ACHN (cell line): ENCODE data around the gene ABCD1.
"Not testable (repeated sequence)": the region's sequence is repeated elsewhere in the genome, so short reads cannot be mapped to it uniquely, and the experiment has no call there.

ENCODE experiments used
- DNase-seq: peaks from one replicate; pipeline ENCODE4 v3.0.0-alpha.2; 2015
- in situ Hi-C: cut with HindIII; loops from 2 replicates; pipeline ENCODE4 v1.10.0; 2017; ENCODE audit warnings: low sequenced_read_pairs, low pct_ligation_motif_present, low pct_unique_long_range_greater_than_20kb

The ABCD1 gene

GRCh38 chrX:153704631-153705402, 19.8 kb upstream of the ABCD1 start:
- DNase-seq, in situ Hi-C loops: not testable (repeated sequence)

GRCh38 chrX:153705403-153706060, 19.1 kb upstream of the ABCD1 start:
- in situ Hi-C loops, DNase-seq: not testable (repeated sequence)

GRCh38 chrX:153706799-153707198, 17.9 kb upstream of the ABCD1 start:
- in situ Hi-C loops: no loop called here

GRCh38 chrX:153707406-153707805, 17.2 kb upstream of the ABCD1 start:
- DNase-seq: no peak
- in situ Hi-C loops: no loop called here

More at GRCh38 chrX:153706799-153707198, 17.9 kb upstream of the ABCD1 start:
- DNase-seq: no peak

GRCh38 chrX:153708415-153708814, 16.2 kb upstream of the ABCD1 start:
- in situ Hi-C loops: no loop called here
- peak; percentile 83 for DNase-seq

GRCh38 chrX:153709726-153710674, 14.7 kb upstream of the ABCD1 start:
- in situ Hi-C loops: no loop called here
- no peak for DNase-seq

GRCh38 chrX:153714256-153714655, 10.4 kb upstream of the ABCD1 start:
- DNase-seq: no peak
- in situ Hi-C loops: no loop called here

GRCh38 chrX:153717445-153717844, 7.2 kb upstream of the ABCD1 start:
- DNase-seq: no peak
- in situ Hi-C loops: no loop called here

GRCh38 chrX:153719238-153719637, 5.4 kb upstream of the ABCD1 start:
- in situ Hi-C loops: no loop called here
- no peak for DNase-seq

- no peak for DNase-seq
- in situ Hi-C loops: no loop called here
Observed at GRCh38 chrX:153719701-153720100, 5.0 kb upstream of the ABCD1 start.

GRCh38 chrX:153722704-153723350, 1.8 kb upstream of the ABCD1 start:
- DNase-seq: no peak
- in situ Hi-C loops: no loop called here

- DNase-seq: peak; percentile 51
- in situ Hi-C loops: no loop called here
Observed at GRCh38 chrX:153723351-153724251, 1.1 kb upstream of the ABCD1 start.

GRCh38 chrX:153725039-153725831, 579 bp downstream of the ABCD1 start:
- in situ Hi-C loops: no loop called here
- DNase-seq: no peak

- no peak for DNase-seq
- in situ Hi-C loops: no loop called here
Observed at GRCh38 chrX:153725832-153726285, 1.2 kb downstream of the ABCD1 start.

GRCh38 chrX:153726286-153727122, 1.8 kb downstream of the ABCD1 start:
- peak; percentile 17 for DNase-seq

More at GRCh38 chrX:153726286-153727122, 1.8 kb downstream of the ABCD1 start:
- in situ Hi-C loops: no loop called here
